Endothelial cell (in vitro differentiated cells): Measurements from ENCODE around the gene GPR173. TPM values are rescaled to one million over a fixed set of nuclear protein-coding genes. Genes with fewer than 3 reads are reported as not detected.

ENCODE experiments used
- DNase-seq: peaks from one replicate; pipeline ENCODE4 v3.0.0; 2021; ENCODE audit warnings: low spot score
- H3K27ac Mint-ChIP-seq: one replicate; pipeline ENCODE4 v1.8.0; 2021; ENCODE audit warnings: mixed read lengths, inconsistent platforms; ENCODE audit not compliant: unreplicated experiment
- H3K27me3 Mint-ChIP-seq: one replicate; pipeline ENCODE4 v1.8.0; 2021; ENCODE audit warnings: mild to moderate bottlenecking, moderate library complexity, mixed read lengths, inconsistent platforms; ENCODE audit not compliant: unreplicated experiment
- H3K36me3 Mint-ChIP-seq: one replicate; pipeline ENCODE4 v1.8.0; 2021; ENCODE audit warnings: mild to moderate bottlenecking, low read depth, mixed read lengths, inconsistent platforms; ENCODE audit not compliant: unreplicated experiment
- H3K4me1 Mint-ChIP-seq: one replicate; pipeline ENCODE4 v1.8.0; 2021; ENCODE audit warnings: mild to moderate bottlenecking, mixed read lengths, inconsistent platforms; ENCODE audit not compliant: unreplicated experiment
- H3K4me3 Mint-ChIP-seq: one replicate; pipeline ENCODE4 v1.8.0; 2021; ENCODE audit warnings: mild to moderate bottlenecking, mixed read lengths, inconsistent platforms; ENCODE audit not compliant: unreplicated experiment
- H3K9me3 Mint-ChIP-seq: one replicate; pipeline ENCODE4 v1.8.0; 2021; ENCODE audit warnings: mixed read lengths, inconsistent platforms; ENCODE audit not compliant: unreplicated experiment
- CTCF ChIP-seq: fragments of 200-600 bp; sonication (generic); IDR thresholded peaks from one replicate; pipeline ENCODE4 v1.5.0; 2021; ENCODE audit warnings: antibody characterized with exemption; ENCODE audit not compliant: unreplicated experiment
- total RNA-seq: library from RNA; stranded (reverse); fragmentation: NEBNext Ultra II Directional; extraction: Animal tissue kit (Norgen Biotek cat#: 25700); gene quantifications from one replicate; pipeline ENCODE4 v1.2.1, GENCODE V29; 2021; ENCODE audit not compliant: unreplicated experiment

Gene GPR173
- total RNA-seq, 1 donor from 2014 or later, result 9.4 TPM

GRCh38 chrX:53114864-53115549, 66.4 kb downstream of the GPR173 start:
- Mint-ChIP-seq H3K9me3 (no peaks in the 10 kb centered on the region), H3K4me1 (peaks cover 7% of the 10 kb centered on the region)

GRCh38 chrX:53115550-53115874, 66.9 kb downstream of the GPR173 start:
- no peak overlapping the region for H3K27ac Mint-ChIP-seq
- no peak for TF ChIP-seq CTCF
- peaks cover 7% of the 10 kb centered on the region for H3K4me1 Mint-ChIP-seq
- H3K27me3 Mint-ChIP-seq, result no peaks in the 10 kb centered on the region
- DNase-seq, result no peak
- H3K36me3 Mint-ChIP-seq, result peaks cover 6% of the 10 kb centered on the region
- peak overlapping the region; percentile 66 for H3K4me3 Mint-ChIP-seq
- H3K9me3 Mint-ChIP-seq, result no peaks in the 10 kb centered on the region

More at GRCh38 chrX:53114864-53115549, 66.4 kb downstream of the GPR173 start:
- Mint-ChIP-seq H3K27me3 (no peaks in the 10 kb centered on the region), H3K4me3 (no peak overlapping the region), H3K27ac (no peak overlapping the region), H3K36me3 (peaks cover 6% of the 10 kb centered on the region)
- TF ChIP-seq CTCF, result no peak
- DNase-seq, result no peak

- Mint-ChIP-seq H3K27ac (peak overlapping the region; percentile 20), H3K9me3 (no peaks in the 10 kb centered on the region), H3K4me1 (peaks cover 7% of the 10 kb centered on the region), H3K27me3 (no peaks in the 10 kb centered on the region), H3K36me3 (peaks cover 6% of the 10 kb centered on the region), H3K4me3 (no peak overlapping the region)
- no peak for TF ChIP-seq CTCF
- DNase-seq, result no peak
These were observed 67.5 kb downstream of the GPR173 start for GRCh38 chrX:53116101-53116500.

- no peak for DNase-seq
These were observed 73.4 kb downstream of the GPR173 start for GRCh38 chrX:53122013-53122412.

More at GRCh38 chrX:53122013-53122412, 73.4 kb downstream of the GPR173 start:
- no peak overlapping the region for H3K27ac Mint-ChIP-seq
- no peaks in the 10 kb centered on the region for H3K4me1 Mint-ChIP-seq
- no peaks in the 10 kb centered on the region for H3K27me3 Mint-ChIP-seq
- no peaks in the 10 kb centered on the region for H3K9me3 Mint-ChIP-seq
- no peak for TF ChIP-seq CTCF
- H3K4me3 Mint-ChIP-seq, result no peak overlapping the region
- H3K36me3 Mint-ChIP-seq, result peaks cover 3% of the 10 kb centered on the region
